Upper lobe of right lung (tissue), 1 donor: ENCODE data around the gene UFSP1. TPM values are rescaled to one million over a fixed set of nuclear protein-coding genes. Genes with fewer than 3 reads are reported as not detected.

Experiments
- ATAC-seq: fragments of 200-7000 bp; cut with Tn5 transposase; one replicate; pipeline ENCODE4 v1.9.1; 2020; ENCODE audit warnings: mild to moderate bottlenecking, moderate library complexity
- DNase-seq: peaks from one replicate; pipeline ENCODE4 v3.0.0-alpha.2; 2020
- H3K27ac ChIP-seq: fragments of 200-600 bp; one replicate; pipeline ENCODE4 v1.8.0; 2022
- H3K27me3 ChIP-seq: fragments of 200-600 bp; one replicate; pipeline ENCODE4 v1.8.0; 2022; ENCODE audit warnings: mild to moderate bottlenecking
- H3K36me3 ChIP-seq: fragments of 200-600 bp; one replicate; pipeline ENCODE4 v1.8.0; 2022
- H3K4me1 ChIP-seq: fragments of 200-600 bp; one replicate; pipeline ENCODE4 v1.8.0; 2022
- H3K4me3 ChIP-seq: fragments of 200-600 bp; one replicate; pipeline ENCODE4 v1.8.0; 2022; ENCODE audit warnings: mild to moderate bottlenecking
- H3K9me3 ChIP-seq: fragments of 200-600 bp; one replicate; pipeline ENCODE4 v1.8.0; 2022
- intact Hi-C: fragments of 100-400 bp; cut with DNase I; formaldehyde crosslinking; loops from one replicate; pipeline ENCODE4 v1.11.0; 2022
- total RNA-seq: library from RNA; stranded (reverse); fragmentation: NEBNext Ultra II Directional; extraction: Animal tissue kit (Norgen Biotek cat#: 25700); gene quantifications from one replicate; pipeline ENCODE4 v1.2.1, GENCODE V29; 2021
- TF ChIP-seq, protein P1 (sequence below): fragments of 200-600 bp; IDR thresholded peaks from one replicate; pipeline ENCODE4 v1.8.0; 2022; ENCODE audit warnings: antibody characterized with exemption
- donor health status: DM: no; HTN: yes; CAD: no; lungs with severe emphysema.

UFSP1 gene
- total RNA-seq, 1 donor from 2014 or later, result 3.1 TPM

- intact Hi-C loops, result loop anchor here (5.0 kb wide), 1 partner anchor 161 kb away; no protein-coding TSS in a partner anchor
- Histone ChIP-seq H3K27me3 (peaks cover 28% of the 10 kb centered on the region), H3K36me3 (no peaks in the 10 kb centered on the region), H3K4me3 (peak overlapping the region; percentile 45), H3K27ac (no peak overlapping the region), H3K9me3 (no peaks in the 10 kb centered on the region), H3K4me1 (peaks cover 21% of the 10 kb centered on the region)
- DNase-seq, result peak; percentile 70
- peak; percentile 40 for ATAC-seq
- TF ChIP-seq, protein P1, sequence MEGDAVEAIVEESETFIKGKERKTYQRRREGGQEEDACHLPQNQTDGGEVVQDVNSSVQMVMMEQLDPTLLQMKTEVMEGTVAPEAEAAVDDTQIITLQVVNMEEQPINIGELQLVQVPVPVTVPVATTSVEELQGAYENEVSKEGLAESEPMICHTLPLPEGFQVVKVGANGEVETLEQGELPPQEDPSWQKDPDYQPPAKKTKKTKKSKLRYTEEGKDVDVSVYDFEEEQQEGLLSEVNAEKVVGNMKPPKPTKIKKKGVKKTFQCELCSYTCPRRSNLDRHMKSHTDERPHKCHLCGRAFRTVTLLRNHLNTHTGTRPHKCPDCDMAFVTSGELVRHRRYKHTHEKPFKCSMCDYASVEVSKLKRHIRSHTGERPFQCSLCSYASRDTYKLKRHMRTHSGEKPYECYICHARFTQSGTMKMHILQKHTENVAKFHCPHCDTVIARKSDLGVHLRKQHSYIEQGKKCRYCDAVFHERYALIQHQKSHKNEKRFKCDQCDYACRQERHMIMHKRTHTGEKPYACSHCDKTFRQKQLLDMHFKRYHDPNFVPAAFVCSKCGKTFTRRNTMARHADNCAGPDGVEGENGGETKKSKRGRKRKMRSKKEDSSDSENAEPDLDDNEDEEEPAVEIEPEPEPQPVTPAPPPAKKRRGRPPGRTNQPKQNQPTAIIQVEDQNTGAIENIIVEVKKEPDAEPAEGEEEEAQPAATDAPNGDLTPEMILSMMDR, result no peak
Observed at GRCh38 chr7:100895956-100896731, 6.6 kb upstream of the UFSP1 start.

- intact Hi-C loops, result loop anchor here (5.0 kb wide), 1 partner anchor 162 kb away; no protein-coding TSS in a partner anchor
- no peaks in the 10 kb centered on the region for H3K9me3 ChIP-seq
- DNase-seq, result no peak
- H3K4me3 ChIP-seq, result peak within 1 kb of the TSS; percentile 45
- no peaks in the 10 kb centered on the region for H3K36me3 ChIP-seq
- ATAC-seq, result peak; percentile 6
- peaks cover 26% of the 10 kb centered on the region for H3K4me1 ChIP-seq
- TF ChIP-seq, protein P1, result no peak
- H3K27me3 ChIP-seq, result peaks cover 28% of the 10 kb centered on the region
- no peak within 1 kb of the TSS for H3K27ac ChIP-seq
Observed at GRCh38 chr7:100895701-100895955, 6.1 kb upstream of the UFSP1 start, which contains the start of gene ACHE. TSS of gene ACHE (minus strand) at chr7:100895888. CDS start at chr7:100894232, 1,656 bp downstream.

DNA sequence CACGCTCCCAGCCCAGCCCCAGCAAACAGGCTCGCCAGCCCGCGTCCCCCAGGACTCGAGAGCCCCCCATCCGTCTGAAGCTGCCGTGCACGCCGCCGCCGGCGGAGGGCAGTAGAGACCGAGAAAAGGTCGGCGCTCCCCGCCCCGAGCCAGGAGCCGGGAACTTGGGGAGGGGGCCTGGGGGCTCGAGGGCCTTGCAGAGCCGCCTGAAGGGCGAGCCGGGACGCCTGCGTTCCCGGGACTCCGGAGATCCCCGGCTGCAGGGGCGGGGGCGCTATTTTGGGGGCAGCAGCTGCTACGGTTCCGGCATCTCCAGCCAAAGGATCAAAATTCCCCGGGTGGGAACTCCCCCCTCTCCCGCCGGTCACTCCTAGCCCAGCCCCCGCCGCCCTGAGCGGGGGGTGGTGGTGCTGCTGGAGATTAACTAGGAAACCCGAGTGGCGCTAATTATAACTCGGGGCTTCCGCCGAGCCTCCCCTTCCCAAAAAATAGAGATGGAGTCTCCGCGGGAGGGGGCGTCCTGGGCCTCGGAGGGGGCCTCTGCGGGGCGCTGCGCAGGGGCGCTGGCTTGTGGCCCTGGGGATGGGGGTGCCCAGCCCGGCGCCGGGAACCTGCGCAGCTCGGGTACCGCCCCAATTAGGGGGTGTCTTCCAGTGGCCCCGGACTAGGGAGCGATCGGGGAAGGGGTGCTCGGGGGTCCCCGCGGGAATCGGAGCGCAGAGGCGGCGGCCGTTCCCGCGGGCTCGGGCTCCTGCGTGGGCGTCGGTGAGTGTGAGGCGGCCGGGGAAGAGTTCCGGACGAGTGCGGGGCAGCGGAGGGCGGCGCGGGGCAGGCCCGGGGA, 5.6 kb upstream of the UFSP1 start:
- Histone ChIP-seq H3K27ac (no peak overlapping the region), H3K4me3 (peak overlapping the region; percentile 45), H3K4me1 (peaks cover 29% of the 10 kb centered on the region), H3K9me3 (no peaks in the 10 kb centered on the region), H3K36me3 (no peaks in the 10 kb centered on the region), H3K27me3 (peaks cover 28% of the 10 kb centered on the region)
- intact Hi-C loops, result loop anchor here (5.0 kb wide), 1 partner anchor 162 kb away; no protein-coding TSS in a partner anchor
- ATAC-seq (peak; percentile 17), DNase-seq (peak; percentile 80)
- TF ChIP-seq, protein P1, result peak; percentile 76

- no peaks in the 10 kb centered on the region for H3K9me3 ChIP-seq
- H3K4me1 ChIP-seq, result peaks cover 29% of the 10 kb centered on the region
- H3K4me3 ChIP-seq, result no peak overlapping the region
- H3K27ac ChIP-seq, result no peak overlapping the region
- DNase-seq (no peak), ATAC-seq (no peak)
- H3K36me3 ChIP-seq, result no peaks in the 10 kb centered on the region
- TF ChIP-seq, protein P1, result no peak
- peaks cover 28% of the 10 kb centered on the region for H3K27me3 ChIP-seq
- intact Hi-C loops, result no loop called here
Observed at GRCh38 chr7:100893910-100894721, 4.6 kb upstream of the UFSP1 start.

GRCh38 chr7:100893318-100893895, 3.9 kb upstream of the UFSP1 start:
- ATAC-seq (no peak), DNase-seq (no peak)
- Histone ChIP-seq H3K4me3 (no peak overlapping the region), H3K4me1 (peaks cover 36% of the 10 kb centered on the region), H3K27me3 (peaks cover 28% of the 10 kb centered on the region), H3K9me3 (no peaks in the 10 kb centered on the region), H3K27ac (no peak overlapping the region), H3K36me3 (peaks cover 2% of the 10 kb centered on the region)
- intact Hi-C loops, result no loop called here
- TF ChIP-seq, protein P1, result no peak
